Mammary epithelial cell (primary cell): ENCODE data around the gene SNX14.

ENCODE experiments used
- EZH2 ChIP-seq: IDR thresholded peaks from 2 replicates; pipeline ENCODE4 v1.6.1; 2012; ENCODE audit warnings: low read length, inconsistent platforms, borderline replicate concordance
- TF ChIP-seq, protein P1 (sequence below), 2 donors: IDR thresholded peaks in 1 of 2; conservative IDR thresholded peaks in 1 of 2; 2 replicates each; pipeline ENCODE4 v1.5.1; 2011 to 2012; ENCODE audit warnings: inconsistent platforms in 2 of 2, low read length in 2 of 2, mild to moderate bottlenecking in 2 of 2, control low read depth in 1 of 2, low read depth in 1 of 2; ENCODE audit not compliant: insufficient read depth in 1 of 2; ENCODE audit errors: extremely low read depth in 1 of 2

DNA sequence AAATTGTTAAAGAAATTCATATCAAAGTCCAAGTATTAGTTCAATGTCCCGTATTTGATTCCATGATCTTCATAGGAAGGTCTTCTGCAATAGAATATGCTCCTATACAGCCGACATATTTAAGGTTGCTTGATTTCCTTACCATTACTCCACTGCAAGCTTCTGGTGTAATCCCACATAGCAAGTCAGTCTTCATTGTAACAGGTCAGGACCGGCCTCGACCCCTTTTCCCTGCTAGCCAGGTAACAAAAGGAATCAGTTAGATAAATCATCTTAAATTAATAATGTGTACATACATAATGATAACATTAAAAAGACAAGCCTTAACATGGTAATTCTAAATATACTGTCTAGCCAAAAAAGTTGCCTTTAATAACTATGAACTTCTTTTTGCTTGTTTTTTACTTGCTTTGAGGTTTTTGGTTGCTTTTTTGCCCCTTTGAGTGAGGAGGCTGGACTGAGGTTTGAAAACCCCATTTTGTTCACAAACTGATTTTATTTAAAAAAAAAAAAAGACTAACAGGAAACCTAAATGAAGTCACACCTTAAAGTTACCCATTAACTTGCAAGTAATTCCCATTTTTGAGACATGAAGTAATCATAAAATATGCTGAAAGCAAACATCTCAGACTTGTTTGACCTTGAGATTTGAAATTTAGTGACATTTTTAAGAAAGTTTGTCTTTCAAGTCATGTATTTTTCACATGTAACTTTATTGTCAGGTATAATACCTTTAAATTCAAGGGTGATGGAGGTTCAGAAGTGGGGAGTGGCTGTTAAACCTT, 19.2 kb upstream of the SNX14 start:
- TF ChIP-seq, protein P1, sequence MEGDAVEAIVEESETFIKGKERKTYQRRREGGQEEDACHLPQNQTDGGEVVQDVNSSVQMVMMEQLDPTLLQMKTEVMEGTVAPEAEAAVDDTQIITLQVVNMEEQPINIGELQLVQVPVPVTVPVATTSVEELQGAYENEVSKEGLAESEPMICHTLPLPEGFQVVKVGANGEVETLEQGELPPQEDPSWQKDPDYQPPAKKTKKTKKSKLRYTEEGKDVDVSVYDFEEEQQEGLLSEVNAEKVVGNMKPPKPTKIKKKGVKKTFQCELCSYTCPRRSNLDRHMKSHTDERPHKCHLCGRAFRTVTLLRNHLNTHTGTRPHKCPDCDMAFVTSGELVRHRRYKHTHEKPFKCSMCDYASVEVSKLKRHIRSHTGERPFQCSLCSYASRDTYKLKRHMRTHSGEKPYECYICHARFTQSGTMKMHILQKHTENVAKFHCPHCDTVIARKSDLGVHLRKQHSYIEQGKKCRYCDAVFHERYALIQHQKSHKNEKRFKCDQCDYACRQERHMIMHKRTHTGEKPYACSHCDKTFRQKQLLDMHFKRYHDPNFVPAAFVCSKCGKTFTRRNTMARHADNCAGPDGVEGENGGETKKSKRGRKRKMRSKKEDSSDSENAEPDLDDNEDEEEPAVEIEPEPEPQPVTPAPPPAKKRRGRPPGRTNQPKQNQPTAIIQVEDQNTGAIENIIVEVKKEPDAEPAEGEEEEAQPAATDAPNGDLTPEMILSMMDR (conservative IDR thresholded peaks at IDR 0.05 in 1 of 2, IDR thresholded peaks at IDR 0.05 in 1 of 2; ENCODE audit: extremely low read depth in 1 of 2, insufficient read depth in 1 of 2, low read depth in 1 of 2, low read length in 2 of 2) = no peak
- TF ChIP-seq EZH2 = no peak
